Brain microvascular endothelial cell (primary cell): ENCODE results near the gene USP10.

Source experiments
- DNase-seq: peaks from one replicate; pipeline ENCODE4 v3.0.0-alpha.2; 2020
- H3K27ac ChIP-seq: fragments of 250-450 bp; sonication (Bioruptor Pico); 2 replicates; pipeline ENCODE4 v1.5.1; 2020; ENCODE audit warnings: mild to moderate bottlenecking, moderate library complexity
- H3K27me3 ChIP-seq: fragments of 250-450 bp; sonication (Bioruptor Pico); replicated peaks from 2 replicates; pipeline ENCODE4 v1.5.1; 2020; ENCODE audit warnings: mild to moderate bottlenecking
- H3K36me3 ChIP-seq: fragments of 250-450 bp; sonication (Bioruptor Pico); replicated peaks from 2 replicates; pipeline ENCODE4 v1.5.1; 2020; ENCODE audit warnings: mild to moderate bottlenecking
- H3K4me3 ChIP-seq: 2 replicates; pipeline ENCODE4 v1.5.1; 2011; ENCODE audit warnings: low read depth, mild to moderate bottlenecking, control low read depth, low read length, moderate library complexity
- CTCF ChIP-seq: IDR thresholded peaks from 2 replicates; pipeline ENCODE4 v1.5.1; 2011; ENCODE audit warnings: low read depth, mild to moderate bottlenecking, moderate library complexity, low read length, control low read depth, inconsistent platforms; ENCODE audit errors: missing control alignments
- in situ Hi-C: cut with HindIII; loops from 2 replicates; pipeline ENCODE4 v1.10.0; 2017; ENCODE audit warnings: low sequenced_read_pairs, low pct_ligation_motif_present

USP10 gene

DNA sequence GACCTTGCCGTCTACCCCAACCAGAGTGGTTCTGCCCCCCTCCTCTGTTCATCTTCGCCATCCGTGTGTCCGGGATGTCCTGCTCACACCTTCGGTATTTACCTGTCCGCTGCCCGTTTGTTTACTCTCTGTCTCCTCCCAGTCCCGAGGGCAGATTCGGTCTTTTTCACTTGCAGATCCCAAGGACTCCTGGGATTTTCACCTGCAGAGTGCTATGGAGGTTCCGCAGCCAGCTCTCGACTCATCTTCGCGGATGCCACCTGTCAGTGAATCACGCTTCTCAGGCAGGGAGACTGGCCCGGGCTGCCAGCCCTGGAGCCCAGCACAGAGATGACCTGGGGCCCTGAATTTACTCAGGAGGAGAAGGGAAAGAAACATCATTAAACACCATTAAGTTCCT, 128.1 kb downstream of the USP10 start:
- H3K36me3 ChIP-seq, result no peaks in the 10 kb centered on the region
- no peak overlapping the region for H3K27ac ChIP-seq
- in situ Hi-C loops, result no loop called here

GRCh38 chr16:84828322-84828721, 128.5 kb downstream of the USP10 start:
- in situ Hi-C loops, result no loop called here
- Histone ChIP-seq H3K27me3 (no peaks in the 10 kb centered on the region), H3K4me3 (no peak overlapping the region), H3K36me3 (no peaks in the 10 kb centered on the region), H3K27ac (no peak overlapping the region)
- TF ChIP-seq CTCF, result no peak
- no peak for DNase-seq

More for the DNA sequence above, 128.1 kb downstream of the USP10 start:
- H3K27me3 ChIP-seq, result no peaks in the 10 kb centered on the region
- TF ChIP-seq CTCF, result no peak
- no peak overlapping the region for H3K4me3 ChIP-seq
- DNase-seq, result no peak
